Heart left ventricle (tissue), 16 donors: ENCODE measurements around the gene C2orf49. TPM values are rescaled to one million over a fixed set of nuclear protein-coding genes. Genes with fewer than 3 reads are reported as not detected.

Experiments
- ATAC-seq, 4 donors: fragments of 200-7000 bp; cut with Tn5 transposase; one replicate each; pipeline ENCODE4 v1.9.1; 2020 to 2022; ENCODE audit warnings: moderate library complexity in 4 of 4, mild to moderate bottlenecking in 3 of 4, moderate number of reproducible peaks in 1 of 4
- DNase-seq, 5 donors: peaks; one replicate each; pipeline ENCODE4 v3.0.0-alpha.2; 2020
- H3K27ac ChIP-seq, 12 donors: fragments of 200-600 bp; sonication (generic) in 4 of 12; one replicate each; pipeline versions ENCODE4 v1.5.0 to v1.8.0; 2016 to 2022; ENCODE audit warnings: mild to moderate bottlenecking in 2 of 12
- H3K27me3 ChIP-seq, 9 donors: fragments of 200-600 bp; sonication (generic) in 2 of 9; one replicate each; pipeline versions ENCODE4 v1.5.1 to v1.8.0; 2016 to 2022; ENCODE audit warnings: mild to moderate bottlenecking in 3 of 9
- H3K36me3 ChIP-seq, 9 donors: fragments of 200-600 bp; sonication (generic) in 2 of 9; one replicate each; pipeline versions ENCODE4 v1.5.0 to v1.8.0; 2018 to 2022; ENCODE audit warnings: mild to moderate bottlenecking in 2 of 9
- H3K4me1 ChIP-seq, 12 donors: fragments of 200-600 bp; sonication (generic) in 4 of 12; one replicate each; pipeline versions ENCODE4 v1.5.0 to v1.8.0; 2016 to 2022; ENCODE audit warnings: mild to moderate bottlenecking in 3 of 12
- H3K4me3 ChIP-seq, 12 donors: fragments of 200-600 bp; sonication (generic) in 4 of 12; one replicate each; pipeline versions ENCODE4 v1.5.0 to v1.8.0; 2017 to 2022; ENCODE audit warnings: mild to moderate bottlenecking in 9 of 12, moderate library complexity in 4 of 12
- H3K9me3 ChIP-seq, 12 donors: fragments of 200-600 bp; sonication (generic) in 4 of 12; one replicate each; pipeline versions ENCODE4 v1.5.0 to v1.8.0; 2016 to 2022; ENCODE audit warnings: mild to moderate bottlenecking in 1 of 12
- POLR2A ChIP-seq, 2 donors: fragments of 450-650 bp; IDR thresholded peaks; one replicate each; pipeline ENCODE4 v1.6.1; 2017; ENCODE audit warnings: antibody characterized with exemption in 2 of 2, mild to moderate bottlenecking in 2 of 2, moderate library complexity in 2 of 2
- WGBS, 4 donors: extraction: QIAGEN DNeasy Blood & Tissue Kit in 2 of 4; methylation state at CpG; one replicate each; pipeline versions ENCODE4 v1.1.5 to v1.1.7; 2013 to 2018; 5-methylcytosine and 5-hydroxymethylcytosine counted together
- intact Hi-C, 10 donors: fragments of 100-400 bp; cut with DNase I; formaldehyde crosslinking; loops; one replicate each; pipeline versions ENCODE4 v1.11.1 to v1.14.2; 2022
- polyA plus RNA-seq, 2 donors: library from polyadenylated mRNA; stranded (reverse); fragments of 200-250 nt; gene quantifications; one replicate each; pipeline ENCODE4 v1.2.3, GENCODE V29; 2013
- total RNA-seq, 9 donors: library from RNA; depleted of rRNA in 2 of 9; stranded (reverse); fragments of >200 nt in 2 of 9; fragmentation: NEBNext Ultra II Directional in 3 of 9; extraction: Animal tissue kit (Norgen Biotek cat#: 25700) in 3 of 9; gene quantifications; one replicate each; pipeline versions ENCODE4 v1.1.0 to v1.2.4, GENCODE V29; 2016 to 2023
- TF ChIP-seq, protein P1 (sequence below), 12 donors: fragments of 200-600 bp; sonication (generic) in 4 of 12; IDR thresholded peaks; one replicate each; pipeline versions ENCODE4 v1.5.0 to v1.8.0; 2018 to 2022; ENCODE audit warnings: antibody characterized with exemption in 12 of 12, mild to moderate bottlenecking in 5 of 12
- donor health status: ischemic (EF 13 %, LVEDD 7.1; RV severe dilation, severe dysfunction).
- donor health status: healthy with polysubstance abuse.
- donor health status: DM: no; HTN: yes; CAD: no.
- donor health status: DM: no; HTN: no; CAD: no.
- donor health status: ischemic (EF 25% LVEDD 6.9; RV normal size, moderate dysfunction).
- donor health status: ischemic (EF 25% LVEDD 5.7; RV mildly dilated, moderate dysfunction).
- donor health status: healthy.
- donor health status: DM: yes; HTN: yes; CAD: no.
- donor health status: ischemic (EF 35%, LVEDD 5.7; RV mildly dilated, moderate dysfunction).
- donor health status: nonischemic (EF 11% LVEDD 7.7; RV severe dilation, severe dysfunction).
- donor health status: DM: yes; HTN: yes; CAD: no.
- donor health status: PGD.
- donor health status: ischemic (EF 29% LVEDD 5.4; RV normal size, mild dysfunction).
- donor health status: nonischemic (EF 23%, LVEDD 6.1; RV moderate dilation, normal function).

Gene C2orf49
- total and polyA plus RNA-seq, 11 donors: 12.1 to 21.7 (median 15.6) TPM

- peak in 2 of 5 donors; percentile 24 to 53 for DNase-seq
- Histone ChIP-seq H3K27ac (peak overlapping the region; percentile 54 to 94 (median 78)), H3K36me3 (peaks cover 0 to 88% (median 45%) of the 10 kb centered on the region in 9 donors), H3K9me3 (no peaks in the 10 kb centered on the region), H3K27me3 (no peaks in the 10 kb centered on the region), H3K4me1 (peaks cover 3 to 100% (median 68%) of the 10 kb centered on the region in 12 donors), H3K4me3 (no peak overlapping the region)
- peak; percentile 6 to 18 (median 8) for ATAC-seq
- WGBS, 4 donors: 49 to 63% (median 57%) methylated on average over 9 of the region's 9 CpGs
- intact Hi-C loops: loop anchor here in 2 of 10 donors (5.0 kb wide), 2 partner anchors 38 to 143 kb away; no protein-coding TSS in a partner anchor
- no peak for TF ChIP-seq POLR2A (IDR thresholded peaks at IDR 0.05)
- TF ChIP-seq, protein P1, sequence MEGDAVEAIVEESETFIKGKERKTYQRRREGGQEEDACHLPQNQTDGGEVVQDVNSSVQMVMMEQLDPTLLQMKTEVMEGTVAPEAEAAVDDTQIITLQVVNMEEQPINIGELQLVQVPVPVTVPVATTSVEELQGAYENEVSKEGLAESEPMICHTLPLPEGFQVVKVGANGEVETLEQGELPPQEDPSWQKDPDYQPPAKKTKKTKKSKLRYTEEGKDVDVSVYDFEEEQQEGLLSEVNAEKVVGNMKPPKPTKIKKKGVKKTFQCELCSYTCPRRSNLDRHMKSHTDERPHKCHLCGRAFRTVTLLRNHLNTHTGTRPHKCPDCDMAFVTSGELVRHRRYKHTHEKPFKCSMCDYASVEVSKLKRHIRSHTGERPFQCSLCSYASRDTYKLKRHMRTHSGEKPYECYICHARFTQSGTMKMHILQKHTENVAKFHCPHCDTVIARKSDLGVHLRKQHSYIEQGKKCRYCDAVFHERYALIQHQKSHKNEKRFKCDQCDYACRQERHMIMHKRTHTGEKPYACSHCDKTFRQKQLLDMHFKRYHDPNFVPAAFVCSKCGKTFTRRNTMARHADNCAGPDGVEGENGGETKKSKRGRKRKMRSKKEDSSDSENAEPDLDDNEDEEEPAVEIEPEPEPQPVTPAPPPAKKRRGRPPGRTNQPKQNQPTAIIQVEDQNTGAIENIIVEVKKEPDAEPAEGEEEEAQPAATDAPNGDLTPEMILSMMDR (IDR thresholded peaks at IDR 0.05): no peak
Observed at GRCh38 chr2:105373895-105374401, 36.6 kb downstream of the C2orf49 start.

DNA sequence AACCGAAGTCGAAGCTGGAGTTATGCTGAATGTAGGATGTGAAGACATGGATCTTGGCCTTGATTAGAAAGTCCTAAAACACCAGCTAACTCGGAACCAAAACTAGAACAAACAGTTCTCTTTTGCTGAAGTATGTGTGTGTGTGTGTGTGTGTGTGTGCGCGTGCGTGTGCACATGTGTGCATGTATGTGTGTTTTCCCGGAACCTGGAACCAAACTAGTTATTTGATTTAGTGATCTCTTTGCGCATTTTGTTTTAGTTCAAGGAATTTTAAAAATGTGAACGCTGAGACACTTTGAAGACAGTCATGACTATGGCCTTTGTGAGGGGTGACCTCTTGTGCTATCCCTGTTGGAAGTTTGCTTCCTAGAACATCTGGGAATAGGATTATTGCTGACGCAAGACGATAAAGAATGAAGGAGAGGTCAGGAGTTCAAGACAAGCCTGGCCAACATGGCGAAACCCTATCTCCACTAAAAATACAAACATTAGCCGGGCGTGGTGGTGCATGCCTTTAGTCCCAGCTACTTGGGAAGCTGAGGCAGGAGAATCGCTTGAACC lies 37.7 kb downstream of the C2orf49 start:
- 20 to 31% (median 28%) methylated on average over 15 of the region's 15 CpGs for WGBS, 4 donors
- peak overlapping the region; percentile 54 to 94 (median 78) for H3K27ac ChIP-seq
- TF ChIP-seq, protein P1 (IDR thresholded peaks at IDR 0.05): no peak
- TF ChIP-seq POLR2A (IDR thresholded peaks at IDR 0.05): no peak
- peaks cover 0 to 80% (median 34%) of the 10 kb centered on the region in 9 donors for H3K36me3 ChIP-seq
- peaks cover 3 to 100% (median 69%) of the 10 kb centered on the region in 12 donors for H3K4me1 ChIP-seq
- DNase-seq (peak in 2 of 5 donors; percentile 39 to 40), ATAC-seq (peak; percentile 4 to 12 (median 5))
- H3K4me3 ChIP-seq: no peak overlapping the region
- H3K27me3 ChIP-seq: no peaks in the 10 kb centered on the region
- intact Hi-C loops: loop anchor here in 1 of 10 donors (5.0 kb wide), 1 partner anchor 62 kb away; no protein-coding TSS in a partner anchor
- H3K9me3 ChIP-seq: no peaks in the 10 kb centered on the region

GRCh38 chr2:105376010-105376409 lies 38.7 kb downstream of the C2orf49 start:
- intact Hi-C loops: loop anchor here in 1 of 10 donors (5.0 kb wide), 1 partner anchor 61 kb away; no protein-coding TSS in a partner anchor

More at GRCh38 chr2:105376010-105376409, 38.7 kb downstream of the C2orf49 start:
- H3K4me1 ChIP-seq: peaks cover 3 to 100% (median 72%) of the 10 kb centered on the region in 12 donors
- H3K36me3 ChIP-seq: peaks cover 0 to 77% (median 25%) of the 10 kb centered on the region in 9 donors
- H3K27me3 ChIP-seq: no peaks in the 10 kb centered on the region
- 56 to 69% (median 64%) methylated on average over 11 of the region's 11 CpGs for WGBS, 4 donors
- ATAC-seq: peak in 2 of 4 donors; percentile 2 to 5
- no peaks in the 10 kb centered on the region for H3K9me3 ChIP-seq
- H3K4me3 ChIP-seq: no peak overlapping the region
- DNase-seq: peak in 2 of 5 donors; percentile 34 to 52
- TF ChIP-seq, protein P1 (IDR thresholded peaks at IDR 0.05): no peak
- no peak for TF ChIP-seq POLR2A (IDR thresholded peaks at IDR 0.05)
- peak overlapping the region; percentile 54 to 94 (median 78) for H3K27ac ChIP-seq
